ENCODE data around the gene PDLIM5. TPM values are rescaled to one million over a fixed set of nuclear protein-coding genes. Genes with fewer than 3 reads are reported as not detected.

Gene PDLIM5
- total RNA-seq, 4 donors from 2014 or later = 77.7 to 128 (median 109) TPM

DNA sequence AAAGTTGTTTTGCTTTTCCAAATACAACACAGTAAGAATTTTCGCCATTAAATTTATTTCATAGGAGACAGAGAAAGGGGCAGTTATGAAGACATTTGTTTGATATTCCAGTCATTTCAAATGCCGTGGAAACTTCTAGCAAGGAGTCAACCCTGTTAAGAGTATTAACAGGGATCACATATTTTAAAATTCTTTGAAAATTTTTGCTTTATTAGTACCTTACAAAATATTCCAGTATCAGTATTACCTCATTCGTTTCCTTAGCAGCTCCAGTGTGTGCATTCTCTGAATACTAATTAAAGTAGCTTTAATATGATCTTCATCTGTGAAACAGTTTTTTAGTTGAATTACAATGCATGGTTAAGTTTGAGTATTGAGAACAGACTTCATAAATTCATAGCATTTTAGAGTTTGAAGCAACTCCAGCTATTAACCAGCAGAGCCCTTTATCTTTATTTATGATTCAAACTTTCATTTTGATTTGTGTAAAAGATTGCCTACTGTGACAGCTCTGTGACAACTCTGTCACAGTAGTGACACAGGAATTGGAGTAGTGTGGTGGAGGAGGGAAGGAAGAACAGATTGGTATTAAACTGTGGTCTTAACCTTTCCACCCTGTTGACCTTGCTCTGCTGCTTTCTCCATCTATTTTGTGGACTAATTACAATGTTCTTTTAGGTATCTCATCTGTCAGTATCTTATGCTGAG lies 86.3 kb downstream of the PDLIM5 start:
- Histone ChIP-seq H3K9me3 (no peaks in the 10 kb centered on the region), H3K4me1 (peaks cover 28 to 50% of the 10 kb centered on the region in 2 donors), H3K4me3 (replicated peaks in 1 of 3) (no peak overlapping the region), H3K36me3 (no peaks in the 10 kb centered on the region), H3K27ac (no peak overlapping the region), H3K27me3 (no peaks in the 10 kb centered on the region)
- intact Hi-C loops (cut with DNase I) = no loop called here
- TF ChIP-seq POLR2A (IDR thresholded peaks at IDR 0.05) = no peak
- TF ChIP-seq, protein P1, sequence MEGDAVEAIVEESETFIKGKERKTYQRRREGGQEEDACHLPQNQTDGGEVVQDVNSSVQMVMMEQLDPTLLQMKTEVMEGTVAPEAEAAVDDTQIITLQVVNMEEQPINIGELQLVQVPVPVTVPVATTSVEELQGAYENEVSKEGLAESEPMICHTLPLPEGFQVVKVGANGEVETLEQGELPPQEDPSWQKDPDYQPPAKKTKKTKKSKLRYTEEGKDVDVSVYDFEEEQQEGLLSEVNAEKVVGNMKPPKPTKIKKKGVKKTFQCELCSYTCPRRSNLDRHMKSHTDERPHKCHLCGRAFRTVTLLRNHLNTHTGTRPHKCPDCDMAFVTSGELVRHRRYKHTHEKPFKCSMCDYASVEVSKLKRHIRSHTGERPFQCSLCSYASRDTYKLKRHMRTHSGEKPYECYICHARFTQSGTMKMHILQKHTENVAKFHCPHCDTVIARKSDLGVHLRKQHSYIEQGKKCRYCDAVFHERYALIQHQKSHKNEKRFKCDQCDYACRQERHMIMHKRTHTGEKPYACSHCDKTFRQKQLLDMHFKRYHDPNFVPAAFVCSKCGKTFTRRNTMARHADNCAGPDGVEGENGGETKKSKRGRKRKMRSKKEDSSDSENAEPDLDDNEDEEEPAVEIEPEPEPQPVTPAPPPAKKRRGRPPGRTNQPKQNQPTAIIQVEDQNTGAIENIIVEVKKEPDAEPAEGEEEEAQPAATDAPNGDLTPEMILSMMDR (IDR thresholded peaks at IDR 0.05) = no peak
- no peak for DNase-seq
- WGBS, 2 donors = 93% methylated on average over 3 of the region's 3 CpGs

DNA sequence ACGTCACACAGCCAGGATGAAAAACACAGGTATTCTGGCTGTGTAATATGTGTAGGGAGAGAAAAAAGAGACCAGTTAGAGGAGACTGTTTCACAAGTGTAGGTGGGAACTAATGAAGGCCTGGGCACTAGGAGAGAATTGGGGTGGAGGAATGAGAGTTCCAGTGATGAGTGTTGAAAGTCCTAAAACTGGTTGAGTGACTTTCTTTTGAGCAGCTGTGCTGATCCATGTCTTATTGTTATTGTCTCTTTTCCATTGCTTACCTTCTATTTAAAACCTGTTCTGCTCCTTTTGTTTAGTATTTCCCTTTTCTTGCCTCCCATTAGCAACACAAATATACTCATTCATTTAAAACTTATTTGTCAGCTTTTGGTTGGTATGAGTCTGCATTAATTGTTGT lies 88.7 kb downstream of the PDLIM5 start:
- Histone ChIP-seq H3K4me3 (replicated peaks in 1 of 3) (no peak overlapping the region), H3K9me3 (no peaks in the 10 kb centered on the region), H3K4me1 (peaks cover 10 to 27% of the 10 kb centered on the region in 2 donors), H3K27me3 (no peaks in the 10 kb centered on the region), H3K36me3 (no peaks in the 10 kb centered on the region), H3K27ac (no peak overlapping the region)
- TF ChIP-seq, protein P1 (IDR thresholded peaks at IDR 0.05) = no peak
- TF ChIP-seq POLR2A (IDR thresholded peaks at IDR 0.05) = no peak
- no peak for DNase-seq
- 96% methylated on average over 1 of the region's 1 CpG for WGBS, 2 donors
- intact Hi-C loops (cut with DNase I) = no loop called here

DNA sequence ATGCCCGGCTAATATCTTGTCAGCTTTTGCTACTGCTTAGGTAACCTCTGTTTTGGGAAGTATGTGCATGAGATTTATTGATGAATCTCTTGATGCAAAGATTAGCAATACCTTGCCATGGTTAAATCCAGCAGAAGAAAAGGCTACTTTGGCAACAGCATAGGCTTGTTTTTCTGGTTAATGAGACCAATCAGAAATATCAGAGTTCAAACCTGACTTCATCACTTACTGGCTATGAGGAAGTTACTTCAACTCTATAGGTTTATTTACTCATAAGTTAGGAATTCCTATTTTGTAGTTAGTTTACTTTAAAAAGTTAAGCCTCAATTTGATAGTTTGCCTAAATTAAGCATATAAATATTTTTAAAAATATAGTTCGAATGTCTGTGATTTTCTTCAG lies 93.1 kb downstream of the PDLIM5 start:
- Histone ChIP-seq H3K4me1 (peaks cover 0 to 7% of the 10 kb centered on the region in 2 donors), H3K27me3 (no peaks in the 10 kb centered on the region), H3K4me3 (replicated peaks in 1 of 3) (no peak overlapping the region), H3K36me3 (no peaks in the 10 kb centered on the region), H3K9me3 (no peaks in the 10 kb centered on the region), H3K27ac (no peak overlapping the region)
- WGBS, 2 donors = 91 to 94% methylated on average over 2 of the region's 2 CpGs
- no peak for TF ChIP-seq POLR2A (IDR thresholded peaks at IDR 0.05)
- TF ChIP-seq, protein P1 (IDR thresholded peaks at IDR 0.05) = no peak
- DNase-seq = no peak
- intact Hi-C loops (cut with DNase I) = no loop called here

DNA sequence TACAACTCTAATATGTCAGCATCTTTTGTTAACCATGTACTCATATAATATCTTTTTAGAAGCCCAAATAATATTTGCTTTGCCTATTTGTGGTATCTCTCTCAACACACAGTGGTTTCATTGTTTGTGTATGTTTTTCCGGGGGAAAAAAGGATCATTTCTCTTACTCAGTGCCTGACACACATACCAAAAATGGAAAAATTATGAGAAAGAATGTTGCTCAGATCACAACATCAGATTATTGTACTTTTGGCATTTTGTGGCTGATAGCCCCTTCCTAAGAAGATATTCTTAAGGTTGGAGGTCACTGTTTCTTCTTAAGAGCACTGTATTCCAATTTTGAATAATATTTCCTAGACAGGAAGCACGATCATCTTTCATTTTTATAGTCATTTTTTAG lies 93.6 kb downstream of the PDLIM5 start:
- 83 to 86% methylated on average over 2 of the region's 2 CpGs for WGBS, 2 donors
- Histone ChIP-seq H3K27me3 (no peaks in the 10 kb centered on the region), H3K4me3 (replicated peaks in 1 of 3) (no peak overlapping the region), H3K27ac (no peak overlapping the region), H3K36me3 (no peaks in the 10 kb centered on the region), H3K9me3 (no peaks in the 10 kb centered on the region), H3K4me1 (peaks cover 0 to 6% of the 10 kb centered on the region in 2 donors)
- TF ChIP-seq, protein P1 (IDR thresholded peaks at IDR 0.05) = no peak
- no peak for TF ChIP-seq POLR2A (IDR thresholded peaks at IDR 0.05)
- DNase-seq = no peak
- intact Hi-C loops (cut with DNase I) = no loop called here

DNA sequence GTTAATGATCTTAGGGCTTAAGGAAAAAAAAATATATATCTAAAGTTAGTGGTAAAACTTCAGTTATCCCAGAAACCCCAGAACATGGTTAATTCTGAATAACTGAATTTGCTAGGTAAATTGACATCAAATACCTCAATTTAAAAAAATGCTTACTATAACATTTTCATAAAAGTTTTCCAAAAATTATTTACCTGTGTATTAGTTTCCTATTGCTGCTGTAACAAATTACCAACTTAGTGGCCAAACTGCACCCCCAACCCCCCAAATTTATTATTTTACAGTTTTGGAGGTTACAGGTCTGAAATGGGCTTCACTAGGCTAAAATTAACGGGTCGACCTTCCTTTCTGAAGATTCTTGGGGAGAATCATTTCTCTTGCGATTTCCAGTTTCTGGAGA lies 95.2 kb downstream of the PDLIM5 start:
- WGBS, 2 donors = 96 to 97% methylated on average over 3 of the region's 3 CpGs
- no peaks in the 10 kb centered on the region for H3K4me1 ChIP-seq
- H3K9me3 ChIP-seq = no peaks in the 10 kb centered on the region
- no peaks in the 10 kb centered on the region for H3K36me3 ChIP-seq
- intact Hi-C loops (cut with DNase I) = no loop called here
- no peak for TF ChIP-seq POLR2A (IDR thresholded peaks at IDR 0.05)
- TF ChIP-seq, protein P1 (IDR thresholded peaks at IDR 0.05) = no peak
- H3K27ac ChIP-seq = no peak overlapping the region
- no peaks in the 10 kb centered on the region for H3K27me3 ChIP-seq
- H3K4me3 ChIP-seq (replicated peaks in 1 of 3) = no peak overlapping the region
- DNase-seq = no peak

Measured in thyroid gland (tissue), 4 donors.